ACC112 (cell line): ENCODE results near the gene ASB17.
"Not testable (repeated sequence)": the region's sequence is repeated elsewhere in the genome, so short reads cannot be mapped to it uniquely, and the experiment has no call there.

Source experiments
- H2AFZ ChIP-seq: fragments of 200-600 bp; sonication (generic); one replicate; pipeline ENCODE4 v1.6.0; 2017; ENCODE audit warnings: antibody characterized with exemption, low read length; ENCODE audit not compliant: unreplicated experiment
- H3K27ac ChIP-seq: fragments of 200-600 bp; sonication (generic); 2 replicates; pipeline ENCODE4 v1.5.1; 2014; ENCODE audit warnings: low read depth, mild to moderate bottlenecking, antibody characterized with exemption, low read length, moderate library complexity
- H3K27me3 ChIP-seq: fragments of 200-600 bp; sonication (generic); 2 replicates; pipeline ENCODE4 v1.6.1; 2014; ENCODE audit warnings: mild to moderate bottlenecking, antibody characterized with exemption, low read length, moderate library complexity, mixed read lengths; ENCODE audit not compliant: insufficient read depth
- H3K36me3 ChIP-seq: fragments of 200-600 bp; sonication (generic); 2 replicates; pipeline ENCODE4 v1.6.1; 2016; ENCODE audit warnings: mild to moderate bottlenecking, antibody characterized with exemption, low read length, moderate library complexity, mixed read lengths; ENCODE audit not compliant: insufficient read depth
- H3K4me1 ChIP-seq: fragments of 200-600 bp; sonication (generic); one replicate; pipeline ENCODE4 v1.6.1; 2016; ENCODE audit warnings: low read length, mixed read lengths; ENCODE audit not compliant: insufficient read depth, unreplicated experiment, control insufficient read depth
- H3K4me3 ChIP-seq: fragments of 200-600 bp; sonication (generic); 2 replicates; pipeline ENCODE4 v1.5.1; 2014; ENCODE audit warnings: mild to moderate bottlenecking, low read depth, low read length
- H3K79me2 ChIP-seq: fragments of 200-600 bp; sonication (generic); one replicate; pipeline ENCODE4 v1.6.0; 2016; ENCODE audit warnings: low read length; ENCODE audit not compliant: control insufficient read depth, unreplicated experiment, insufficient read depth

The ASB17 gene, protein sequence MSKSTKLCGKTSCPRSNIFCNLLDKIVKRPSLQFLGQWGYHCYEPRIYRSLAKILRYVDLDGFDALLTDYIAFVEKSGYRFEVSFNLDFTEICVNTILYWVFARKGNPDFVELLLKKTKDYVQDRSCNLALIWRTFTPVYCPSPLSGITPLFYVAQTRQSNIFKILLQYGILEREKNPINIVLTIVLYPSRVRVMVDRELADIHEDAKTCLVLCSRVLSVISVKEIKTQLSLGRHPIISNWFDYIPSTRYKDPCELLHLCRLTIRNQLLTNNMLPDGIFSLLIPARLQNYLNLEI

DNA sequence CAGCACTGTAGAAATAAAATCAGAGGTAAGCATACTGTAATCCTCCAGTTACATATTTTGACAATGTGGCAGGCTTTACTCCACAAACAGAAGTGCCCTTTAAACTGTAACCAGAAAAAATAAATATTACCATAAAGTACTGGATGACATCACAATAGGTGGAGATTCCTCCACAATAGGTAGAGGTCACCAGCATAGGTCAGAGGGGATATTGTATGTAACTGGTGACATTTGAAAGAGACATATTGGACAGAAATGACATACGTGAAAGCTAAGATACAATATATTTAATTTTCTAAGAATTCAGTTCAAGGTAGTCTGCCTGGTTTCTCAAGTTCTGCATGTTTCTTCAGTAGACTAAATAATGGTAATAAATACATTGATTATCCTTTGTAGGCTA, at the start of gene ASB17:
Gene ASB17, minus strand, starts transcription at position 101 of the 400 bp plus-strand sequence. CDS start 113 bp downstream, outside the sequence.
- no peak within 1 kb of the TSS for H2AFZ ChIP-seq
- no peaks in the 10 kb centered on the region for H3K27me3 ChIP-seq
- H3K27ac ChIP-seq = no peak within 1 kb of the TSS
- no peak within 1 kb of the TSS for H3K4me3 ChIP-seq
- H3K36me3 ChIP-seq = no peaks in the 10 kb centered on the region
- no peaks in the 10 kb centered on the region for H3K79me2 ChIP-seq
- no peaks in the 10 kb centered on the region for H3K4me1 ChIP-seq

DNA sequence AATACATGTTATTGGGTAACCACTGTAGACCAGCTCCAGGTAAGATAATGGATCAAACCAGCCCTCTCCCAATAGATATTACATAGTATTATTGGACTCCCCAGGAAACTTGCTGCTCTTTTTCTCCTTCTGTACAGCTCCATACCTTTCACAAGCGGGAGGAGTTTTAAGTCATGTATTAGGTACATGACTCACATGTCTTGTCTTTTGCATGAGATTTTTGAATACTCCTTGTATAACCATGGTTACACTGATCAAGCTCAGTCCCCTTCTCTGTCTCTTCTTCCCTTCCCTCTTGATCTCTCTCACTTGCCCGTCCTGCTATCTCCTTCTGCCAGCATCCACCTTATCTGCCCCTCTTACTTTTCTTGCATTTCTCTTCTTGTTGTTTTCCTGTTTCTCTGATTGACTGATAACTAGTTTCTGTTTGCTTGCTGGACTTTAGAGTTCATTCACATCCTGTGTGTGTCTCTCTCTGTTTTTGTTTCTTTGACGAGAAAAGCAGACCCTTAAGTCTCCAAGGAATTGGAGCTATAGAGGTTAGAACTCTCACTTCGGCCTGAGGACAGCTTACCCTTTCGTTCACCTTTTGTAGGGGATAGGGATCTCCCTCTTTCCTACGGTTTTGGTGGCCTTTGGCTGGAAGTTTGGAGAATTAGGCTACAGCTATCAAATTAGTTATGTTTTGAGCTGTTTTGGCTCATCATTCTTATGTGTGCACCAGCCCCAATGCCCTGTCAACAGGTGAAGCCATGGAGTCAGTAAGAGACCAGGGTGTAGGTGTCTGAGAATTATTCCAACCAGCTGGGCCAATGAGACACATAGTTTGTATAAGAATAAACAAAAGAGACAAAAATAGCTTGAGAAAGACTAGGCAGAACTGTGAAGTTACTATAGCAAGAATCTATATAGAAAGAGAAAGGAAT, 49.0 kb upstream of the ASB17 start:
- Histone ChIP-seq H3K27ac (no peak overlapping the region), H3K27me3 (peaks cover 4% of the 10 kb centered on the region; the same call in 1 of the 2 replicates), H3K36me3 (no peaks in the 10 kb centered on the region), H3K79me2 (no peaks in the 10 kb centered on the region), H3K4me3 (no peak overlapping the region), H2AFZ (no peak overlapping the region), H3K4me1 (no peaks in the 10 kb centered on the region)

DNA sequence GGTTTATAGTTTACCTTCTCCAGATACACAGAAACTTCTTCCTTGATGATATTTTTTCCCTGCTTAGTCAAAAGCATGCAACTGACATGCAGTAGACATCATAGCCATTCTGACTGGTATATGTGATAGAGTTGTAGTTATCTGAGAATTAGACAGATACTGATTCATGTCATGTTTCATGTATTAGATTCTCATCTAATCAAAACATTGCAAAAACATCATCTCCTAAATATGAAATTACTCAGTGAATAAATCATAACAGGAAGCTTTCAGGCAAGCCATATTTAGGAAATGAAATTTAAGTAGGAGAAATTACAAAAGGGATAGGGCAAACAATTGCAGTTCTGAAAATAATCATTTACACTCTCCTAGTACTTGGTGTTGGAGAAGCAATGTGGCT, 38.4 kb upstream of the ASB17 start:
- H3K79me2 ChIP-seq = no peaks in the 10 kb centered on the region
- H3K4me1 ChIP-seq = peaks cover 20% of the 10 kb centered on the region
- H3K4me3 ChIP-seq = no peak overlapping the region
- H3K27me3 ChIP-seq = no peaks in the 10 kb centered on the region
- H3K36me3 ChIP-seq = no peaks in the 10 kb centered on the region
- no peak overlapping the region for H2AFZ ChIP-seq
- no peak overlapping the region for H3K27ac ChIP-seq

DNA sequence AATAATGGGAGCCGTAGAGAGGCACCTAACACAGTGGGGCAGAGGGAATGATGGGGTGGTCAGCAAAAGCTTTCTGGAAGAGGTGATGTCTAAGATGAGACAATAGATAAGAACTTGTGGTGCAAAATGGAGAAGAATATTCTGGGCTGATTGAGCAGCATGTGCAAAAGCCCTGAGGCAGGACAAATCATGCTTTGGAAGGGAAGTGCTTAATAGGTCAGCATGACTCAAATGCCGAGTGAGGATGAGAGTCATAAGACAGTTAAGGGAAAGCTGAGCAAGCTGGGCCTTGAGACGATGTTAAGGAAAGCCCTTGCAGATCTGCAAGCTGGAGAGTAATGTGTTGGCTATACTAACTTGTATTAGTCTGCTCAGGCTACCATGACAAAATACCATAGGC, 37.3 kb upstream of the ASB17 start:
- H3K4me3 ChIP-seq = no peak overlapping the region
- H3K27ac ChIP-seq = no peak overlapping the region
- no peaks in the 10 kb centered on the region for H3K36me3 ChIP-seq
- H3K27me3 ChIP-seq = no peaks in the 10 kb centered on the region
- H3K79me2 ChIP-seq = no peaks in the 10 kb centered on the region
- peaks cover 25% of the 10 kb centered on the region for H3K4me1 ChIP-seq
- no peak overlapping the region for H2AFZ ChIP-seq

DNA sequence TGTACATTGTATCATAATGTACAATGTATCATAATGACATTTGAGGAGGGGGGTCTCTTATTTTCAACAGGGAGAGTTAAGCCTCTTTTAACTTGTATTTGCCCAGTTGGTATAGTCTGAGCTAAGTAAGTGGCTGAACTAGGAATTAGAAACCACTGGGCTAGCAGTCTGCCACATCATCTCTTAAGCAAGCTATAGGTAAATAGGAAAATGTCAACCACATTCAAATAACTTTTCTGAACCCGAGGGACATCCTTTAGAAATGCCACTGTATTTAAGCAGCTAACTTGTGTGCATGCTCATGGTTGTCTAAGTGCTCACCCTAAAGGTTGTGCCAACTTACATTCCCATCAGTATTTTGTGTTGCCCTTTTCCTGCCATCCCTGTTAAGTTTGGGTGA, 35.5 kb upstream of the ASB17 start:
- H3K27ac ChIP-seq = no peak overlapping the region
- no peak overlapping the region for H2AFZ ChIP-seq
- peaks cover 30% of the 10 kb centered on the region for H3K4me1 ChIP-seq
- H3K27me3 ChIP-seq = no peaks in the 10 kb centered on the region
- no peak overlapping the region for H3K4me3 ChIP-seq
- H3K79me2 ChIP-seq = no peaks in the 10 kb centered on the region
- no peaks in the 10 kb centered on the region for H3K36me3 ChIP-seq

DNA sequence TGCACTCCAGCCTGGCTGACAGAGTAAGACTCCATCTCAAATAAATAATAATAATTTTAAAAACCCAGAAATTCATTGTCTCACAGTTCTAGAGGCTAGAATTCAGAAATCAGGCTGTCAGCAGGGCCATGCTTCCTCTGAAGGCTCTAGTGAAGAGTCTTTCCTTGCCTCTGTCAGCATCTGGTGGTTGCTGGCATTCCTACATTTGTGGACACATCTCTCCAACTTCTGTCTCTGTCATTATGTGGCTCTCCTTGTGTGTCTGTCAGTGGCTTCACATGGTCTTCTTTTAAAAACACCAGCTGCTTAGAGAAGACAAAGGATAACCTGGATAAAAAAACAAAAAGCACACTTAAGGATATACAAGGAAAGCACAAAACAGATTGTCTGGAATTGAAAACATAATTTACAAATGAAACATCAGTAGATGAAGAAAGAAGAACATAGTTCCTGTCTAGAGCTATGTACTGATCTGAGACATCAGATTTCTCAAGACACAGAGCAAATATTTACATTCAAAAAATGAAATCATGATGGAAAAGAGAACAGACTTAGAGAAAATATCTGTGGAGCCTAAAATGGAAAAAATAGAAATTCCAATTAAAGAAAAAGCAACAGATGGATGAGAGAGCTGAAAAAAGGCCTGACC, 32.7 kb upstream of the ASB17 start:
- Histone ChIP-seq H3K79me2 (no peaks in the 10 kb centered on the region), H3K4me3 (no peak overlapping the region), H3K36me3 (no peaks in the 10 kb centered on the region), H3K27me3 (no peaks in the 10 kb centered on the region), H2AFZ (peak overlapping the region; percentile 65), H3K4me1 (peaks cover 20% of the 10 kb centered on the region), H3K27ac (peak overlapping the region; percentile 44)

DNA sequence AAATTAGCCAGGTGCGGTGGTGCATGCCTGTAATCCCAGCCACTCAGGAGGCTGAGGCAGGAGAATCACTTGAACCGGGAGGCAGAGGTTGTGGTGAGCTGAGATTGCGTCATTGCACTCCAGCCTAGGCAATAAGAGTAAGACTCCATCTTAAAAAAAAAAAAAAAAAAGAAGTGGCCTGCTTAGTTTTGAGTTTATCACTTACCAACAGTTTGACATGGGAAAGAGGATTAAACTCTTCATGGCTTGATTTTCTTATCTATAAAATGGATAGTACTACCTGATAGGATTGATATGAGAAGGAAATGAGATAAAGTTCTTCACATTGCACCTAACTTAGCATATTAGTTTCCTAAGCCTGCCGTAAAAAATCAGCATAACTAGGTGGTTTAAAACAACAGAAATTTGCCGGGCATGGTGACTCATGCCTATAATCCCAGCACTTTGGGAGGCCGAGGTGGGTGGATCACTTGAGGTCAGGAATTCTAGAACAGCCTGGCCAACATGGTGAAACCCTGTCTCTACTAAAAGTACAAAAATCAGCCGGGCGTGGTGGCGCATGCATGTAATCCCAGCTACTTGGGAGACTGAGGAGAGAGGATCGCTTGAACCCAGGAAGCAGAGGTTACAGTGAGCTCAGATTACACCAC, 32.0 kb upstream of the ASB17 start:
- Histone ChIP-seq H3K4me1 (peaks cover 16% of the 10 kb centered on the region), H3K27ac (peak overlapping the region; percentile 44)
- not testable (repeated sequence) for H3K4me3 ChIP-seq, H2AFZ ChIP-seq, H3K36me3 ChIP-seq, H3K79me2 ChIP-seq, H3K27me3 ChIP-seq

DNA sequence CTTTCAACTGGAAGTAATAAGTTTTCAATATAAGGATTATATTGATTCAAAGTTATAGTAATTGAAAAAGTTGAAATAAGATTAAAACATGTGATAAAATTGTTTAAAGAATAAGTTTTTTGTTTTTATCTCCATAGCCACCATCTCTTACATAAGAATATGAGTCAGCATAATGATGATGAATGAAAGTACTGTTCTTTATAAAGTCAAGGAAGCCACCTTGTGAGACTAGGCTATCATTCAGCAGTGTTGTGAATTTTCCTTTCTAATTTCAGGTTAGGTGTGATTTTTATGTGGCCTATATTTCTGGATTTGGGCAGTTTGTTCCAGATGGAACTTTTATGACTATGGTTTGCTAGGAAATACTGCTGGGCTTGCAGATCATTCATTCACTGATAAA, 22.4 kb upstream of the ASB17 start:
- H3K4me3 ChIP-seq = no peak overlapping the region
- H3K79me2 ChIP-seq = no peaks in the 10 kb centered on the region
- no peak overlapping the region for H2AFZ ChIP-seq
- H3K27ac ChIP-seq = peak overlapping the region; percentile 16; the same call in 1 of the 2 replicates
- no peaks in the 10 kb centered on the region for H3K36me3 ChIP-seq
- no peaks in the 10 kb centered on the region for H3K27me3 ChIP-seq
- peaks cover 4% of the 10 kb centered on the region for H3K4me1 ChIP-seq

DNA sequence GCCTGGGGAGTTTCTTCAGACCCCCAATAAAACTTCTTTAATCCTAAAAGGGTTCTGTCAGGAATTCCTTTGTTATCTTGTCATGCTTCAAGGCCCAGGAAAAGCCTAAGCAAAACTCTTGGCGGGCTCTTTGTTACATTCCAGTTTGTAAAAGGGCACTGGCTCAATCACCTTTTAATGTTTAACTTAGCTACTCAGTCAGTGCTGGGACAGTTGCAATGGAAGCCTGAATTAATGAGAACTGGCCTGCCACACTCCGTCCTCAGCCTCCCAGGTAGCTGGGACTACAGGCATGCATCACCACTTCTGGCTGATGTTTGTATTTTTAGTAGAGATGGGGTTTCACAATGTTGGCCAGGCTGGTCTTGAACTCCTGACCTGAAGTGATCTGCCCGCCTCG, 21.3 kb upstream of the ASB17 start:
- Histone ChIP-seq H3K27ac (no peak overlapping the region), H3K79me2 (no peaks in the 10 kb centered on the region), H3K4me3 (no peak overlapping the region), H3K4me1 (peaks cover 4% of the 10 kb centered on the region), H2AFZ (no peak overlapping the region), H3K27me3 (no peaks in the 10 kb centered on the region), H3K36me3 (no peaks in the 10 kb centered on the region)

DNA sequence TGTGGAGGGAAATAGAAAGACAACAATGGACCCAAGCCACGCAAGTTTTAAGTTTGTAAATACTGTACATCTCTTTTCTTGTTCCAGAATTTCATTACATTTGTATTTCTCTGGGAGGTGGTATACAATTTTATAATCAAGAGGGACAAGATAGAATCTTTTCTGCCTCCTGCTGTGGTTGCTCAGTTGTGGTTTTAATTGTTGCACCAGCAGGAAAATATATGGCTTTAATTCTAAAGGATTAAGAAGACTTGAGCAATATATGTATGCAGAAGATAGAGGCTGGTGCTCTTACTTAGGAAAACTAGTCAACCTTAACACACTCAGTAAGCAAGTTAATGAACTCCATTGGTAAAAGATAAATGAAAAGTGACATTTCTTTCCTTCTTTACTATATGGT, 19.8 kb upstream of the ASB17 start:
- Histone ChIP-seq H3K36me3 (no peaks in the 10 kb centered on the region), H3K79me2 (no peaks in the 10 kb centered on the region), H3K4me1 (peaks cover 4% of the 10 kb centered on the region), H3K27ac (no peak overlapping the region), H3K27me3 (no peaks in the 10 kb centered on the region), H2AFZ (no peak overlapping the region), H3K4me3 (no peak overlapping the region)
